DMS53 treated with DMSO at 0.1 percent for 48 hours (cell line): ENCODE measurements around the gene MCOLN2.
"Not testable (repeated sequence)": the region's sequence is repeated elsewhere in the genome, so short reads cannot be mapped to it uniquely, and the experiment has no call there.

Experiments used
- DNase-seq: peaks from one replicate; lab custom pipeline; 2025; ENCODE audit not compliant: unreplicated experiment; lab: John Stamatoyannopoulos, UW

The MCOLN2 gene

DNA sequence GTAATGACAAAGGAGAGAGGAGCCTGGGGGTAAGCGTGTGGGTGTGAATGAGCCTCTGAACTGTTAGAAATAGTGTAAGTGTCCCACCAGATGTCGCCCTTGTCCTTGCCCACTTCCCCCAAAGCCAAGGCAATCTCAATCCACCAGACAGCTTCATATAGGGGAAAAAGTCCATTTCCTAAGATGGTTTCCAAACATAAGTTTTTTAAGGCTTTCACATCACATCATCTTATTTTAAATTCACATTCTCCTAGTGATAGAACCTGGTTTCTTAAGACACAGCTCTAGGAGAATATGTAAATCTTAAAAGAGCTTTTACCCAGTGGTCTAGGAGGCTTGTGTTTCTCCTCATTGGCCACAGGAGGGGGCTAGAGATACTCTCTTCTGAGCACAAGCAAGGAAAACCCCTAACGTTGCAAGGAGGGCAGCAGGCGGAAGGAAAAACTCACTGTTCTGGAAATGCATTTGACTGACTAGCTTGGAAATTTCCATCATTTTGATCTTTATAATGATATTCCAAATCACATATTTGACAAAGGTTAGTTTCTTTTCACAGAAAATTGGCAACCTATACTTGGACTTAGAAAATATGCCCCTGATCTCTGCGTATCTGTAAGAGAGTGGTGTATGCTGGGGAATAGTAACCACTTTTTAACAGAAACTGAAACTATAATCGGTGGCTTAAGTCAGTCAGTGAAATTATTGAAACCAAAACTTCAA is 52.0 kb downstream of the MCOLN2 start:
- DNase-seq, result peak; percentile 93

GRCh38 chr1:84941843-84942242 is 55.1 kb downstream of the MCOLN2 start:
- DNase-seq, result no peak

DNA sequence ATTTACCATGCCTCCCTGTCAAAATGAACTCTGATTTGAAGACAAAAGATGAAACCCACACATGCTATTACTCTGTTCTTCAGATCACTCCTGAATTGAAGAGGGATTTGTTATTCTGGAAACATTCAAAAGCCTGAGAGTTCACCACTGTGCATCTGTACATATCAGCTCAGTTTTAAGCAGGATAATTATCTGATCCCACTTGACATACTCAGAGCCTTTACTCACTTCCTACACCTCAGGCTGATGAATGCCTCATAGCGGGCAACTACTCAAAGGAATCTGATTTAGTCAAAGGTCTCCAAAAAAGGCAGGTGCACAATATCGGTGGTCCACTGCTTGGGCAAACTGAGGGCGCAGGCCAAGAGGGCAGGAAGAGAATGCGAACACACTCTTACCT is 56.4 kb downstream of the MCOLN2 start:
- DNase-seq, result no peak

- no peak for DNase-seq
Measured at GRCh38 chr1:84939761-84940160, 57.2 kb downstream of the MCOLN2 start.

GRCh38 chr1:84939151-84939550 is 57.8 kb downstream of the MCOLN2 start:
- DNase-seq, result no peak

GRCh38 chr1:84936116-84936810 is 60.6 kb downstream of the MCOLN2 start:
- DNase-seq, result peak; percentile 81

DNA sequence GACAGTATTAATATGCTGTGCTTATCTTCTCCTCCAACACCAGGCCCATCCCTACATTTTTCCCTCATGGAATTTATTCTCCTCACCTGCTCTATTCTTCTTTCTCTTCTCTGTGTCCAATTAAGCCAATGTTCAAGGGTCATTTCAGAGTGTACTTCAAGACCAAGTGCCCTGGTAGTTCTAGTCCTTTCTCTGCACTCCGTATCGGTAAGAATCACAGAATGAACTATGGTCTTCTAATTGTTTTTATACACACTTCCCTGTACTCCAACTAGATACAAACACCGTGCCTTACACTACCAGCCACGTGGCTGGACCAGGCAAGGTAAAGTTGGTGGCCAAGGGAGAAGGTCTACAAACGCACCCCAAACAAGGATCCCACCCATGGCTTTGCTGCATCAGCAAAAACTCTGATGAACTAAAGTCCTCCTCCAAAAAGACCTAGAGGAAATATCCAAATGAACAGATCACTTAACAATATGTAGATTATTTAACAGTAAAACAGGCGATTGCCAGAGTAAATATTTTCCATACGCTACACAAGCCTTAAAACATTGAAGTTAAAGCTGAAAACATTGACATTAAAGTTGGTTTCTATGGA is 63.8 kb downstream of the MCOLN2 start:
- no peak for DNase-seq

DNA sequence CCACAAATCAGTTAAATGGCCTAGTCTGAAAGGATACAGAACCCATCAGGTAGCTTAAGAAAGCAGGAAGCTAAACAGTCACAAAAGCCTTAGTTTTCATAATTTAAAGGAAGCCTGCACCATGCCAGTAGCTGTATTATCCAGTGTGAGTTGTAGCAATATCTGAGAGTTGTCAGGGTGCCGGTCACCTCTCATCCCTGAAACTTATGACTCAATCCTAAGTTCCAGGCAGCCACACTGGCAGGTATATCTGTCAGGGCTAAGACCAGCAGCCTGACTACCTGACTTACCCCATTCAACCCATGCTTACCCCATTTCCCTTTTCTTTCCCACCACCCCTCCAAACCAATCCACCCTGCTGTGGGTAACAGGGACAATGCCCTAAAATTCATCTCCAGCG is 66.1 kb downstream of the MCOLN2 start:
- DNase-seq, result no peak

- no peak for DNase-seq
Measured at GRCh38 chr1:84930329-84930728, 66.6 kb downstream of the MCOLN2 start.

- no peak for DNase-seq
Measured at GRCh38 chr1:84929581-84929980, 67.3 kb downstream of the MCOLN2 start.

- no peak for DNase-seq
Measured at GRCh38 chr1:84928979-84929378, 67.9 kb downstream of the MCOLN2 start.

GRCh38 chr1:84923317-84923716 is 73.6 kb downstream of the MCOLN2 start:
- no peak for DNase-seq

DNA sequence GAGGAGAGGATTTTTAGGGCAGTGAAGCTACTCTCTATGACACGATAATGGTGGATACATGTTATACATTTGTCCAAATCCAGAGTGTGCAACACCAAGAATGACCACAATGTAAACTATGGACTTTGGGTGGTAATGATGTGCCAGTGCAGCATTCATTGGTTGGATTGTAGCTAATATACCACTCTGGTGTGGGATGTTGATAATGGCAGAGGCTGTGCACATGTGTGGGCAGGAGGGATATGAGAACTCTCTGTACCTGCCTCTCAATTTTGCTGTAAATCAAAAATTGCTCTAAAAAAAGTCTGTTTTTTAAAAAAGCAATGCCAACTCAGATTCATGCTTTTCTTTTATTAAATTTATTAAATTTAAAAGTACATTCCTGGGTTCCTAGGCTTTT is 76.8 kb downstream of the MCOLN2 start:
- no peak for DNase-seq

GRCh38 chr1:84919461-84919970 is 77.4 kb downstream of the MCOLN2 start:
- DNase-seq, result no peak

DNA sequence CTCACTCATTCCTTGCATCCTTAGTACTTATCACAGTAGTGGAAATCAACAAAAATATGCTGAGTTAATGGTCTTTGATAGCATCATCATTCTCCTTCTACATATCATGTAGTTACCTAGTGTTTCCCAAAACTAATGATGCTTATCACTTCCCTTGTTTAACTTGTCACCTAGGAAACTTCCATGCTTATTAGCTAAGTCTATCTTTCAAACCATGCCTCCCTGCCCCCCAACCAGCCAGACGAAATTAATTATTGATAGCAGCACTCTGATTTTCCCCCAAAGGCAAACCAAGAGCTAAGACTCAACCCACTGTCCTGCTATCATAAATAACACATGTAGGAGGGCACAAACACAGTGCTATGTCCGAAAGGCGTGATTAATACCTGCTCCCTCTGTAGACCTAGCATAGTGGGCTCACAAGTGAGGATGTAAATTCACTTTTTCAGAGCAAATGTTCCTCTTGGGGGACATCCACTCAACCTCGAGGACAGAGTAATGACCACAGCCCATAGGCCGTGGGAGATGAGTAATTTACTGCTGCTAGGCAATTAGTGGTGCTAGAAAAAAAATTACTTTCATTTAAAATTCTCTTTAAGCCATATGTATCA is 78.1 kb downstream of the MCOLN2 start:
- no peak for DNase-seq

DNA sequence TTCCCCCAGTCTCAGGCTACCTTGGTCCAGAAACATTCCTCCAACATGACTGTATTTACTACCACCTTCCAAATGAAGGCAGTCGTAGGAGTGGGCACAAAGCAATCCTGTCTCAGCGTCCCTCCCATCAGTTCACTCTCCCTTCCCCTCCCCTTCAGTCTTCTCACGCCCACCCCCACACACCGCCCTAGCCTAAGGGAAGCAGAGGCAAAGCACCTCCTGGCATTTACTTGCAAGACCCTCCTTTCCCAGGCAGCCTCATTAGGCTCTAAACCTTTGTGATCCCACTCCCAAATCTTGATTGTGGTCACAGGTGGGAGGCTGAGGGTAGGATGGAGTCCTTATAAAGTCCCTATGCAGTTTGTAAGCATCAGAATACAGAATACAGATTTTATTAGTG is 80.0 kb downstream of the MCOLN2 start:
- DNase-seq, result no peak

DNA sequence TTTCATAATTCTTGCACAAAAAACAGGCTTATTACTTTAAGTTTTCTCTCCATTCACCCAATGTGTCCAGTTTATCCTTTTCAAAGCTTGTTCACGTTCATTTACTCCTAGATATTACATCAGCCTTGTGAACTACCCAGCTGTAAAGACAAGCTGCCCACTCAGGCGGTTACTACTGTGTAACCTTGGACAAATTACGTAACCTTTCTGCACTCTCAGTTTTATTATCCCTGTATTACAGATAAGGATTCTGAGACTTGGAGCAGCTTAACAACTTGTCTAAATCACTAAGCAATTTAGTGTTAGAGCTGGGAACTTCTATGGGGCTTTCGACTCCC is 83.4 kb downstream of the MCOLN2 start:
- DNase-seq, result no peak

DNA sequence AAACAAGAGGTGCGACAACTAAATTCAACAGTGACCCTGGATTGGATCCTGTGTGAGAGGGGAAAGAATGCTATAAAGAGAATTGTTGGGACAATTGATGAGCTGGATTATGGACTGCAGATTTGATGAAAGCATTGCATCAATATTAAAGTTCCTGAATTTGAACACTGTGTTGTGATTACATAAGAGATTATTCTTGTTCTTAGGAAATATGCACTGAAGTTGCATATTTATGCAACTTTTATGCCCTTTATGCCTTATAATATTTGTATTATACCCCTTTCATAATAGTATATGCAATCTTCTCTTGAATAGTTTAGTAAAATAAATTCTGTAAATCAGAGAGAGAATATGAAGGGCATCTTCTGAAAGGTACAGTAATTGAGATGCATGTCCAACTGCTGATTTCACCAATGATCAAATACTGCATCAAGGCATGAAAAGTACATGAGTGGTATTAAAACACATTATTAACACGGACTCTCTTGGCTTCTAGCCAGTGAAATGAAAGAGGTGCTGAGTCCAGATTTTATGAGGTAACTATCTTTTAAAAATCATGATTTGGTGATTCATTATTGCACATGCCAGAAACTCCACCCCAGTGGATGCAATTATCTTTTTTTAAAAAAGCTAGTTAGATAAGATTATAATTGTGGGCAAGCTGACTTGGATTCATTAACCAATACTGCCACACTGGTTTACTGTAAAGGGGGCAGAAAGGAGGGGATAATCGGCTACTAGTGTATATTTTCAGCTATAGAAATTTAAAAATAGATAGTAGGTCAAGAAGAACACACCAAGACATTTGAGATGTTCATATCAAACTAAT is 84.0 kb downstream of the MCOLN2 start:
- no peak for DNase-seq

- DNase-seq, result not testable (repeated sequence)
Measured at GRCh38 chr1:84908746-84909464, 88.0 kb downstream of the MCOLN2 start.

- no peak for DNase-seq
Measured at GRCh38 chr1:84907095-84907827, 89.7 kb downstream of the MCOLN2 start.
